Measurements from ENCODE around the gene CLCN6.

- no peak for TF ChIP-seq CTCF (conservative IDR thresholded peaks at IDR 0.05)
- TF ChIP-seq ZFX (IDR thresholded peaks at IDR 0.05), result no peak
Measured at GRCh38 chr1:11764519-11764918, 41.5 kb upstream of the CLCN6 start.

Data from C4-2B (cell line).